WTC11 (cell line): ENCODE data around the gene B9D2. TPM values are rescaled to one million over a fixed set of nuclear protein-coding genes. Genes with fewer than 3 reads are reported as not detected.

Experiments
- ATF1 ChIP-seq: sonication (generic); formaldehyde crosslinking; IDR thresholded peaks from 2 replicates; pipeline ENCODE4 v1.8.1; 2023; ENCODE audit warnings: mild to moderate bottlenecking, moderate library complexity, missing genetic modification reagents
- CBFB ChIP-seq: sonication (generic); formaldehyde crosslinking; IDR thresholded peaks from 2 replicates; pipeline ENCODE4 v1.8.1; 2022; ENCODE audit warnings: mild to moderate bottlenecking, low read depth, missing genetic modification reagents
- ETV6 ChIP-seq: sonication (generic); formaldehyde crosslinking; IDR thresholded peaks from 2 replicates; pipeline ENCODE4 v1.8.1; 2022; ENCODE audit warnings: mild to moderate bottlenecking, missing genetic modification reagents
- FOXP1 ChIP-seq: sonication (generic); formaldehyde crosslinking; IDR thresholded peaks from 2 replicates; pipeline ENCODE4 v1.8.0; 2022; ENCODE audit warnings: missing genetic modification reagents, mild to moderate bottlenecking, moderate library complexity, borderline replicate concordance
- GRHL2 ChIP-seq: fragments of 250-450 bp; sonication (Bioruptor Pico); IDR thresholded peaks from 2 replicates; pipeline ENCODE4 v1.8.0; 2022; ENCODE audit warnings: mild to moderate bottlenecking, moderate library complexity; ENCODE audit not compliant: insufficient replicate concordance, severe bottlenecking
- JUN ChIP-seq: sonication (generic); formaldehyde crosslinking; IDR thresholded peaks from 2 replicates; pipeline ENCODE4 v1.8.0; 2023; ENCODE audit warnings: mild to moderate bottlenecking, missing genetic modification reagents
- NFATC4 ChIP-seq: fragments of 250-450 bp; sonication (Bioruptor Pico); IDR thresholded peaks from 2 replicates; pipeline ENCODE4 v1.9.0; 2021; ENCODE audit warnings: mild to moderate bottlenecking
- SOX15 ChIP-seq: fragments of 250-450 bp; sonication (Bioruptor Pico); IDR thresholded peaks from 2 replicates; pipeline ENCODE4 v1.9.0; 2021; ENCODE audit warnings: mild to moderate bottlenecking
- TCF7 ChIP-seq: sonication (generic); formaldehyde crosslinking; IDR thresholded peaks from 2 replicates; pipeline ENCODE4 v1.8.0; 2022; ENCODE audit warnings: mild to moderate bottlenecking, low read depth, missing genetic modification reagents, moderate library complexity
- TEAD1 ChIP-seq: sonication (generic); formaldehyde crosslinking; IDR thresholded peaks from 2 replicates; pipeline ENCODE4 v1.8.0; 2022; ENCODE audit warnings: mild to moderate bottlenecking, missing genetic modification reagents
- TEAD4 ChIP-seq: sonication (generic); formaldehyde crosslinking; IDR thresholded peaks from 2 replicates; pipeline ENCODE4 v1.8.0; 2022; ENCODE audit warnings: mild to moderate bottlenecking, missing genetic modification reagents
- ZNF138 ChIP-seq: sonication (generic); formaldehyde crosslinking; conservative IDR thresholded peaks from 2 replicates; pipeline ENCODE4 v1.8.1; 2022; ENCODE audit warnings: mild to moderate bottlenecking, moderate library complexity, missing genetic modification reagents
- ZNF317 ChIP-seq: sonication (generic); formaldehyde crosslinking; IDR thresholded peaks from 2 replicates; pipeline ENCODE4 v1.8.1; 2023; ENCODE audit warnings: low read depth, mild to moderate bottlenecking, moderate library complexity, missing genetic modification reagents, borderline replicate concordance
- ZNF423 ChIP-seq: fragments of 250-450 bp; sonication (Bioruptor Pico); IDR thresholded peaks from 2 replicates; pipeline ENCODE4 v2.1.2; 2022; ENCODE audit warnings: mild to moderate bottlenecking, moderate library complexity
- ZSCAN18 ChIP-seq: fragments of 250-450 bp; sonication (Bioruptor Pico); IDR thresholded peaks from 2 replicates; pipeline ENCODE4 v2.1.2; 2022; ENCODE audit warnings: mild to moderate bottlenecking, moderate library complexity
- total RNA-seq: library from RNA; stranded (reverse); gene quantifications from 3 replicates; pipeline ENCODE4 v1.2.3, GENCODE V29; 2021
- TF ChIP-seq, protein P1 (sequence below): sonication (generic); formaldehyde crosslinking; IDR thresholded peaks from 2 replicates; pipeline ENCODE4 v1.8.0; 2023; ENCODE audit warnings: missing genetic modification reagents, mild to moderate bottlenecking, borderline replicate concordance
- TF ChIP-seq, protein P2 (sequence below): sonication (generic); formaldehyde crosslinking; IDR thresholded peaks from 2 replicates; pipeline ENCODE4 v1.8.0; 2022; ENCODE audit warnings: mild to moderate bottlenecking, missing genetic modification reagents
- TF ChIP-seq, protein P3 (sequence below): sonication (generic); formaldehyde crosslinking; IDR thresholded peaks from 2 replicates; pipeline ENCODE4 v1.8.1; 2022; ENCODE audit warnings: mild to moderate bottlenecking, moderate library complexity, missing genetic modification reagents
- TF ChIP-seq, protein P4 (sequence below): sonication (generic); formaldehyde crosslinking; conservative IDR thresholded peaks from 2 replicates; pipeline ENCODE4 v1.8.1; 2023; ENCODE audit warnings: mild to moderate bottlenecking, low read depth, missing genetic modification reagents, moderate library complexity
- TF ChIP-seq, protein P5 (sequence below): sonication (generic); formaldehyde crosslinking; IDR thresholded peaks from 2 replicates; pipeline ENCODE4 v1.8.0; 2022; ENCODE audit warnings: mild to moderate bottlenecking, missing genetic modification reagents
- TF ChIP-seq, protein P6 (sequence below): sonication (generic); formaldehyde crosslinking; IDR thresholded peaks from 2 replicates; pipeline ENCODE4 v1.8.1; 2023; ENCODE audit warnings: mild to moderate bottlenecking, missing genetic modification reagents
- TF ChIP-seq, protein P7 (sequence below): fragments of 250-450 bp; sonication (Bioruptor Pico); conservative IDR thresholded peaks from 2 replicates; pipeline ENCODE4 v1.9.0; 2021; ENCODE audit warnings: mild to moderate bottlenecking

The B9D2 gene
- total RNA-seq, 1 experiment from 2014 or later: 4.7 TPM

DNA sequence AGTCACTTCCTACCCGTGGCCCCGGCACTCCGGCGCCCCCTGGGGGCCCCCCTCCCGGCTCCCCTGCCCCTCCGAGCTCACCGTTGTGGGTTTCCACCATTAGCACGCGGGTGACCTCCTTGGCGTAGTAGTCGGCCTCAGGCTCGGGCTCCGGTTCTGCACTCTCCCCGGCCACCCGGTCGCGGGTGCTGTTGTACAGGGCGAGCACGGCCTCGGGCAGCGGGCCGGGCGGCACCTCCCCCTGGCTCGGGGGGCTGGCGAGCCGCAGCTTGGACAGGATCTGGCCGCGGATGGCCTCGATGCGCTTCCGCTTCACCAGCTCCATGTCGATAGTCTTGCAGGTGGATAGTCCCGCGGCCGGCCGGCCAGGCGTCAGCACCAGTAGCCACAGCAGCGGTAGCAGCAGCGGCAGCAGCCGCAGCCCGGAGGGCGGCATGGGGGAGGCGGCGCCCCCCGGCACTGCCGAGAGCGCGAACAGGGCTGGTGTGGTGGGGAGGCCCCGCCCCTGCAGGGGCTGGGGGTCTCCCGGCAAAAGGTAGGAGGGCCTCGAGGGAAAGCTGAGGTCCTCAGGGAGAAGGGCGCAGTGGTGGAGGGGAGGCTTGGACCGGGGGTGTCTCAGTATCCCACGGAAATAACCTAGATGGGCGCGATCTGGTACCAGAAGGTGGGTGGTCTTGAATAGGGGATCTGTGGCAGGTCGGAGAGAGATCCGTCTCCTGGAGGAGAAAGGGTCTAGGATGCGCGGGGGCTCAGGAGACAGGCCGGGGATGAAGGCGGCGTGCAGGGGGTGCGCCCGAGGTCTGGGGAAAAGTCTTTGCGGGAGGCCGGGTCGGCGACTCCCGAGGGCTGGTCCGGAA is 11.1 kb downstream of the B9D2 start (continued):
- TF ChIP-seq, protein P1, sequence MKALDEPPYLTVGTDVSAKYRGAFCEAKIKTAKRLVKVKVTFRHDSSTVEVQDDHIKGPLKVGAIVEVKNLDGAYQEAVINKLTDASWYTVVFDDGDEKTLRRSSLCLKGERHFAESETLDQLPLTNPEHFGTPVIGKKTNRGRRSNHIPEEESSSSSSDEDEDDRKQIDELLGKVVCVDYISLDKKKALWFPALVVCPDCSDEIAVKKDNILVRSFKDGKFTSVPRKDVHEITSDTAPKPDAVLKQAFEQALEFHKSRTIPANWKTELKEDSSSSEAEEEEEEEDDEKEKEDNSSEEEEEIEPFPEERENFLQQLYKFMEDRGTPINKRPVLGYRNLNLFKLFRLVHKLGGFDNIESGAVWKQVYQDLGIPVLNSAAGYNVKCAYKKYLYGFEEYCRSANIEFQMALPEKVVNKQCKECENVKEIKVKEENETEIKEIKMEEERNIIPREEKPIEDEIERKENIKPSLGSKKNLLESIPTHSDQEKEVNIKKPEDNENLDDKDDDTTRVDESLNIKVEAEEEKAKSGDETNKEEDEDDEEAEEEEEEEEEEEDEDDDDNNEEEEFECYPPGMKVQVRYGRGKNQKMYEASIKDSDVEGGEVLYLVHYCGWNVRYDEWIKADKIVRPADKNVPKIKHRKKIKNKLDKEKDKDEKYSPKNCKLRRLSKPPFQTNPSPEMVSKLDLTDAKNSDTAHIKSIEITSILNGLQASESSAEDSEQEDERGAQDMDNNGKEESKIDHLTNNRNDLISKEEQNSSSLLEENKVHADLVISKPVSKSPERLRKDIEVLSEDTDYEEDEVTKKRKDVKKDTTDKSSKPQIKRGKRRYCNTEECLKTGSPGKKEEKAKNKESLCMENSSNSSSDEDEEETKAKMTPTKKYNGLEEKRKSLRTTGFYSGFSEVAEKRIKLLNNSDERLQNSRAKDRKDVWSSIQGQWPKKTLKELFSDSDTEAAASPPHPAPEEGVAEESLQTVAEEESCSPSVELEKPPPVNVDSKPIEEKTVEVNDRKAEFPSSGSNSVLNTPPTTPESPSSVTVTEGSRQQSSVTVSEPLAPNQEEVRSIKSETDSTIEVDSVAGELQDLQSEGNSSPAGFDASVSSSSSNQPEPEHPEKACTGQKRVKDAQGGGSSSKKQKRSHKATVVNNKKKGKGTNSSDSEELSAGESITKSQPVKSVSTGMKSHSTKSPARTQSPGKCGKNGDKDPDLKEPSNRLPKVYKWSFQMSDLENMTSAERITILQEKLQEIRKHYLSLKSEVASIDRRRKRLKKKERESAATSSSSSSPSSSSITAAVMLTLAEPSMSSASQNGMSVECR (CRISPR knock-in tag): no peak
- TF ChIP-seq, protein P2, sequence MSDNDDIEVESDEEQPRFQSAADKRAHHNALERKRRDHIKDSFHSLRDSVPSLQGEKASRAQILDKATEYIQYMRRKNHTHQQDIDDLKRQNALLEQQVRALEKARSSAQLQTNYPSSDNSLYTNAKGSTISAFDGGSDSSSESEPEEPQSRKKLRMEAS (CRISPR knock-in tag): peak; percentile 43; the same call in 1 of the 2 replicates
- no peak for TF ChIP-seq SOX15 (CRISPR knock-in tag)
- TF ChIP-seq, protein P3, sequence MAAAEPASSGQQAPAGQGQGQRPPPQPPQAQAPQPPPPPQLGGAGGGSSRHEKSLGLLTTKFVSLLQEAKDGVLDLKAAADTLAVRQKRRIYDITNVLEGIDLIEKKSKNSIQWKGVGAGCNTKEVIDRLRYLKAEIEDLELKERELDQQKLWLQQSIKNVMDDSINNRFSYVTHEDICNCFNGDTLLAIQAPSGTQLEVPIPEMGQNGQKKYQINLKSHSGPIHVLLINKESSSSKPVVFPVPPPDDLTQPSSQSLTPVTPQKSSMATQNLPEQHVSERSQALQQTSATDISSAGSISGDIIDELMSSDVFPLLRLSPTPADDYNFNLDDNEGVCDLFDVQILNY: peak; percentile 47; the same call in 1 of the 2 replicates
- TF ChIP-seq ZNF317 (CRISPR knock-in tag): 0 out of 2 replicates have a peak, but pooled peaks have one; percentile 23
- peak; percentile 80; the same call in 1 of the 2 replicates for TF ChIP-seq ETV6 (CRISPR knock-in tag)
- no peak for TF ChIP-seq TCF7 (CRISPR knock-in tag)
- peak; percentile 17; the same call in 1 of the 2 replicates for TF ChIP-seq FOXP1 (CRISPR knock-in tag)
- no peak for TF ChIP-seq ZNF423 (CRISPR knock-in tag)
- no peak for TF ChIP-seq ATF1
- TF ChIP-seq GRHL2 (CRISPR knock-in tag): no peak
- TF ChIP-seq TEAD1: no peak
- TF ChIP-seq NFATC4 (CRISPR knock-in tag): no peak
- no peak for TF ChIP-seq ZSCAN18 (CRISPR knock-in tag)
- TF ChIP-seq TEAD4 (CRISPR knock-in tag): no peak
- TF ChIP-seq, protein P4, sequence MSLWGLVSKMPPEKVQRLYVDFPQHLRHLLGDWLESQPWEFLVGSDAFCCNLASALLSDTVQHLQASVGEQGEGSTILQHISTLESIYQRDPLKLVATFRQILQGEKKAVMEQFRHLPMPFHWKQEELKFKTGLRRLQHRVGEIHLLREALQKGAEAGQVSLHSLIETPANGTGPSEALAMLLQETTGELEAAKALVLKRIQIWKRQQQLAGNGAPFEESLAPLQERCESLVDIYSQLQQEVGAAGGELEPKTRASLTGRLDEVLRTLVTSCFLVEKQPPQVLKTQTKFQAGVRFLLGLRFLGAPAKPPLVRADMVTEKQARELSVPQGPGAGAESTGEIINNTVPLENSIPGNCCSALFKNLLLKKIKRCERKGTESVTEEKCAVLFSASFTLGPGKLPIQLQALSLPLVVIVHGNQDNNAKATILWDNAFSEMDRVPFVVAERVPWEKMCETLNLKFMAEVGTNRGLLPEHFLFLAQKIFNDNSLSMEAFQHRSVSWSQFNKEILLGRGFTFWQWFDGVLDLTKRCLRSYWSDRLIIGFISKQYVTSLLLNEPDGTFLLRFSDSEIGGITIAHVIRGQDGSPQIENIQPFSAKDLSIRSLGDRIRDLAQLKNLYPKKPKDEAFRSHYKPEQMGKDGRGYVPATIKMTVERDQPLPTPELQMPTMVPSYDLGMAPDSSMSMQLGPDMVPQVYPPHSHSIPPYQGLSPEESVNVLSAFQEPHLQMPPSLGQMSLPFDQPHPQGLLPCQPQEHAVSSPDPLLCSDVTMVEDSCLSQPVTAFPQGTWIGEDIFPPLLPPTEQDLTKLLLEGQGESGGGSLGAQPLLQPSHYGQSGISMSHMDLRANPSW: no peak
- TF ChIP-seq, protein P5, sequence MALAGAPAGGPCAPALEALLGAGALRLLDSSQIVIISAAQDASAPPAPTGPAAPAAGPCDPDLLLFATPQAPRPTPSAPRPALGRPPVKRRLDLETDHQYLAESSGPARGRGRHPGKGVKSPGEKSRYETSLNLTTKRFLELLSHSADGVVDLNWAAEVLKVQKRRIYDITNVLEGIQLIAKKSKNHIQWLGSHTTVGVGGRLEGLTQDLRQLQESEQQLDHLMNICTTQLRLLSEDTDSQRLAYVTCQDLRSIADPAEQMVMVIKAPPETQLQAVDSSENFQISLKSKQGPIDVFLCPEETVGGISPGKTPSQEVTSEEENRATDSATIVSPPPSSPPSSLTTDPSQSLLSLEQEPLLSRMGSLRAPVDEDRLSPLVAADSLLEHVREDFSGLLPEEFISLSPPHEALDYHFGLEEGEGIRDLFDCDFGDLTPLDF (CRISPR knock-in tag): no peak
- TF ChIP-seq, protein P6, sequence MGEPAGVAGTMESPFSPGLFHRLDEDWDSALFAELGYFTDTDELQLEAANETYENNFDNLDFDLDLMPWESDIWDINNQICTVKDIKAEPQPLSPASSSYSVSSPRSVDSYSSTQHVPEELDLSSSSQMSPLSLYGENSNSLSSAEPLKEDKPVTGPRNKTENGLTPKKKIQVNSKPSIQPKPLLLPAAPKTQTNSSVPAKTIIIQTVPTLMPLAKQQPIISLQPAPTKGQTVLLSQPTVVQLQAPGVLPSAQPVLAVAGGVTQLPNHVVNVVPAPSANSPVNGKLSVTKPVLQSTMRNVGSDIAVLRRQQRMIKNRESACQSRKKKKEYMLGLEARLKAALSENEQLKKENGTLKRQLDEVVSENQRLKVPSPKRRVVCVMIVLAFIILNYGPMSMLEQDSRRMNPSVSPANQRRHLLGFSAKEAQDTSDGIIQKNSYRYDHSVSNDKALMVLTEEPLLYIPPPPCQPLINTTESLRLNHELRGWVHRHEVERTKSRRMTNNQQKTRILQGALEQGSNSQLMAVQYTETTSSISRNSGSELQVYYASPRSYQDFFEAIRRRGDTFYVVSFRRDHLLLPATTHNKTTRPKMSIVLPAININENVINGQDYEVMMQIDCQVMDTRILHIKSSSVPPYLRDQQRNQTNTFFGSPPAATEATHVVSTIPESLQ: no peak
- TF ChIP-seq ZNF138 (CRISPR knock-in tag): no peak
- no peak for TF ChIP-seq CBFB (CRISPR knock-in tag)
- TF ChIP-seq, protein P7, sequence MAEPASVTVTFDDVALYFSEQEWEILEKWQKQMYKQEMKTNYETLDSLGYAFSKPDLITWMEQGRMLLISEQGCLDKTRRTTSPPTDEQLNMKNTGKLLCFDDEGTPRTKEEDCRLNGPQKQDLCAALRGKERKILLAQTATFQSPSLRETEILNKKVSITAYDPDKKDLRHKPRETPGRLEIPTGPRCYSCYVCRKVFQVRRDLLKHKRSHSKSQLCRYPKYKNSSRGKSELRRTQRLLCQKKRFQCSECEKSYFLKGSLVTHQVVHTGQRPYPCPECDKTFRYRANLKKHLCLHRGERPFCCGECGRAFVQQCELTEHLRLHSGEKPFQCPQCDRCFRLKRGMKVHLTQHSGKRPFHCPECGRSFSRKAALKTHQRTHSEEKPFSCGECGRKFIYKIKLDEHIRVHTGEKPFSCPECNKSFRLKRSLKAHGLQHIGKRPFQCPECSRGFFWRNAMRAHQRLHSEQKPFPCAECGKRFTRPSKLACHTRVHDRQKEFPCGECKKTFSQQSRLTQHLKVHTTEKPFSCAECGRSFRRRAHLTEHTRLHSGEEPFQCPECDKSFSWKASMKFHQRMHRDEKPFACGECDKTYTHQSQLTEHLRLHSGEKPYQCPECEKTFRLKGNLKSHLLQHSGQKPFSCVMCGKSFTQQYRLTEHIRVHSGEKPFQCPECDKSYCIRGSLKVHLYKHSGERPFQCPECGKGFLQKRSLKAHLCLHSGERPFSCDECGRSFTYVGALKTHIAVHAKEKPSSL (CRISPR knock-in tag): no peak
- no peak for TF ChIP-seq JUN (CRISPR knock-in tag)
